Subcutaneous adipose tissue (tissue), 4 donors: ENCODE data around the gene VAMP5. TPM values are rescaled to one million over a fixed set of nuclear protein-coding genes. Genes with fewer than 3 reads are reported as not detected.

Experiments used
- total RNA-seq, 4 donors: library from RNA; depleted of rRNA; stranded (reverse); fragments of >200 nt; gene quantifications; one replicate each; pipeline ENCODE4 v1.1.0, GENCODE V29; 2016
- TF ChIP-seq, protein P1 (sequence below): fragments of 450-650 bp; IDR thresholded peaks from one replicate; pipeline ENCODE4 v1.5.1; 2016; ENCODE audit warnings: low read depth, mild to moderate bottlenecking, control low read depth, antibody characterized with exemption, moderate library complexity

Gene VAMP5
- total RNA-seq, 4 donors from 2014 or later, result 57.7 to 132 (median 67.7) TPM

DNA sequence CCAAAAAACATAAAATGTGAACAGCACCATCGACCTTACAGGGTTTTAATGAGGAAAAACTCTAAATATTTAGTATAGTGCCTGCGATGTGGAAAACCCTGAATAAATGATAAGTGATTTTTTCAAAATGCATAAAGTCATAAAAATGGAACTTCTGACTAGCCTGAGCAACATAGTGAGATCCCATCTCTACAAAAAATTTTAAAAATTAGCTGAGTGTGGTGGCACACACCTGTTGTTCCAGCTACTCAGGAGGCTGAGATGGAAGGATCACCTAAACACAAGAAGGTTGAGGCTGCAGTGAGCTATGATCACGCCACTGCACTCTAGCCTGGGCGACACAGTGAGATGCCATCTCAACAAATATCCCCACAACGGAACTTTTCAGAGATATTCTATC, 27.1 kb upstream of the VAMP5 start:
- TF ChIP-seq, protein P1, sequence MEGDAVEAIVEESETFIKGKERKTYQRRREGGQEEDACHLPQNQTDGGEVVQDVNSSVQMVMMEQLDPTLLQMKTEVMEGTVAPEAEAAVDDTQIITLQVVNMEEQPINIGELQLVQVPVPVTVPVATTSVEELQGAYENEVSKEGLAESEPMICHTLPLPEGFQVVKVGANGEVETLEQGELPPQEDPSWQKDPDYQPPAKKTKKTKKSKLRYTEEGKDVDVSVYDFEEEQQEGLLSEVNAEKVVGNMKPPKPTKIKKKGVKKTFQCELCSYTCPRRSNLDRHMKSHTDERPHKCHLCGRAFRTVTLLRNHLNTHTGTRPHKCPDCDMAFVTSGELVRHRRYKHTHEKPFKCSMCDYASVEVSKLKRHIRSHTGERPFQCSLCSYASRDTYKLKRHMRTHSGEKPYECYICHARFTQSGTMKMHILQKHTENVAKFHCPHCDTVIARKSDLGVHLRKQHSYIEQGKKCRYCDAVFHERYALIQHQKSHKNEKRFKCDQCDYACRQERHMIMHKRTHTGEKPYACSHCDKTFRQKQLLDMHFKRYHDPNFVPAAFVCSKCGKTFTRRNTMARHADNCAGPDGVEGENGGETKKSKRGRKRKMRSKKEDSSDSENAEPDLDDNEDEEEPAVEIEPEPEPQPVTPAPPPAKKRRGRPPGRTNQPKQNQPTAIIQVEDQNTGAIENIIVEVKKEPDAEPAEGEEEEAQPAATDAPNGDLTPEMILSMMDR, result no peak

GRCh38 chr2:85558160-85558559, 26.1 kb upstream of the VAMP5 start:
- TF ChIP-seq, protein P1, result no peak

GRCh38 chr2:85560812-85561279, 23.4 kb upstream of the VAMP5 start:
- TF ChIP-seq, protein P1, result no peak

DNA sequence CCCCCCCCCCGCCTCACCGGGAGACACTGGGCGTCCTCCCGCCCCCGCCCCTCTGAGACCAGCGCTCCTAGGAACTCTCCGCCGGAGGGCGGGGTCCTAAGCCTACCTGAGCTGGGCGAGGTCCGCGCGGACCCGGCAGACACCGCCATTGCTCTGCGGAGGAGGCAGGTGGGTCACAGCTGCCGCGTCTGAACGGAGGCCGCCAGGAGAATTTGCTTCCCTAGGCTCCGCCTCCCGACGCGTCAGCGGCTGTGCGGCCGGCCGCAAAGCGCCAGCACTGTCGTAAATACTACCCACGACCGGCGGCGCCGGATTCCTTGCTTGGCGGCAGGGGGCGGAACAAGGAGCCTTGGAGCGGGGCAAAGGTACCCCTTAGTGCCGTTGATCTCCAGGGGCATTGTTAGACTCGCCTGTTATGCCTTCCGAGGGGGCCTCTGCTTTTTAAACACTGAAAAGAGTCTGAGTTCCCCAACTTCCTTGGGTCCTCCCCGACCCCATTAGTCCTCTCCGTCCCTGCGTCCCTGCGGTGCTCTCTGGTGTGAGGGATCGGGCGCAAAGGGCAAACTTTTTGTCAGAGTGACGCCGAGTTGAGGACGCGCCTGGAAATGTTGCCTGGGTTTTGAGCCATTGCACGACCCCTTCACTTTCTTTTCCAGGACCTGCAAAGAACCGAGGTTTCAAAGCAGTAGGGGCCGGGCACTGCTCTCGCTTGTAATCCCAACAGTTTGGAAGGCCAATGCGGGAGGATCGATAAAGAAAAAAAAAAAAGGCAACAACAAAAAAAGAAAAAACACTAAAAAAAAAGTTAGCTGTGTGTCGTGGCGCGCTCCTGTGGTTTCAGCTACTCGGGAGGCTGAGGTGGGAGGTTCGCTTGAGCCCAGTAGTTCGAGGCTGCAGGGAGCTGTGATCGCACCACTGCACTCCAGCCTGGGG, 22.7 kb upstream of the VAMP5 start, which contains the start of gene GGCX:
TSS of gene GGCX (minus strand) at position 214 of the 933 bp plus-strand sequence. CDS start at position 149, 65 bp downstream.
- TF ChIP-seq, protein P1, result no peak

DNA sequence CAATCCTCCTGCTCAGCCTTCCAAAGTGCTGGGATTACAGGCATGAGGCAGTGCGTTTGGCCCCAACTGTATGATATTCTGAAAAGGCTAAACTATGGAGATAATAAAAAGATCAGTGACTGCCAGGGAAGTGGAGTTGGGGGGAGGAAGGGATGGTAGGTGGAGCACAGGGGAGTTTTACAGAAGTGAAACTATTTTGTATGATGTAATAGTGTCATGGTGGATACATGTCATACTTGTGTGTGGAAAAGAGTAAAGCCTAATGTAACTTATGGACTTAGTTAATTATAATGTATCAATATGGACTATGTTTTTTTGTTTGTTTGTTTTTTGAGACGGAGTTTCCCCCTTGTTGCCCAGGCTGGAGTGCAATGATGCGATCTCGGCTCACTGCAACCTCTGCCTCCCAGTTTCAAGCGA, 20.1 kb upstream of the VAMP5 start:
- TF ChIP-seq, protein P1, result no peak

DNA sequence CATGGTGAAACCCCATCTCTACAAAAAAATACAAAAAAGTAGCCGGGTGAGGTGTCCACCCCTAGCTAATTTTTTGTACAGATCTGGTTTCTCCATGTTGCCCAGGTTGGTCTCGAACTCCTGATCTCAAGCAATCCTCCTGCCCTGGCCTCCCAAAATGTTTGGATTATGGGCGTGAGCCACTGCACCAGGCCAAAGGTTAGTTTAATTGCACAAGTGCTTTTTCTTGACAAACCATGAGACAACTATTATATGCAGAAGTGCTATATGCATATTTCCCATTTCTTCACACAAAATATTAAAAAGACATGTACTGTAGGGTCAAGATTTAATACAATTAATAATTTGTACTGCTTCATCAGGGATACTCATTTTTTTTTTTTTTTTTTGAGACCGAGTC, 18.0 kb upstream of the VAMP5 start:
- TF ChIP-seq, protein P1, result no peak

GRCh38 chr2:85575739-85576138, 8.5 kb upstream of the VAMP5 start:
- TF ChIP-seq, protein P1, result no peak
